CD4-positive, CD25-positive, alpha-beta regulatory T cell (primary cell): ENCODE results near the gene TPR. TPM values are rescaled to one million over a fixed set of nuclear protein-coding genes. Genes with fewer than 3 reads are reported as not detected.

Experiments
- ATAC-seq, 2 donors: fragments of 150-1000 bp; cut with Tn5 transposase; one replicate each; pipeline ENCODE4 v1.10.0; 2021; ENCODE audit warnings: low read depth in 2 of 2, moderate number of reproducible peaks in 2 of 2, moderate library complexity in 1 of 2
- DNase-seq, 3 donors: peaks; one replicate each; pipeline versions ENCODE4 v3.0.0 to v3.0.0-alpha.2; 2012 to 2022; ENCODE audit warnings: mixed read lengths in 1 of 3
- H3K27ac ChIP-seq: one replicate; pipeline ENCODE4 v1.7.0; 2013; ENCODE audit warnings: mild to moderate bottlenecking, low read length; ENCODE audit not compliant: insufficient read depth, poor library complexity, severe bottlenecking
- H3K27me3 ChIP-seq: one replicate; pipeline ENCODE4 v1.7.0; 2013; ENCODE audit warnings: low read length; ENCODE audit not compliant: control insufficient read depth, insufficient read depth
- H3K36me3 ChIP-seq: one replicate; pipeline ENCODE4 v1.7.0; 2013; ENCODE audit warnings: mild to moderate bottlenecking, low read length, moderate library complexity; ENCODE audit not compliant: control insufficient read depth, insufficient read depth
- H3K4me1 ChIP-seq: 2 replicates; pipeline ENCODE4 v1.7.0; 2013; ENCODE audit warnings: mild to moderate bottlenecking, low read length; ENCODE audit not compliant: insufficient read depth, control insufficient read depth, poor library complexity, severe bottlenecking
- H3K4me3 ChIP-seq: one replicate; pipeline ENCODE4 v1.7.0; 2013; ENCODE audit warnings: low read depth, mild to moderate bottlenecking, low read length, moderate library complexity
- H3K9me3 ChIP-seq, 2 experiments: 1 replicate in 1 of 2; 2 replicates in 1 of 2; pipeline ENCODE4 v1.7.0; 2013; ENCODE audit warnings: low read length in 2 of 2, mild to moderate bottlenecking in 1 of 2, moderate library complexity in 1 of 2; ENCODE audit not compliant: control insufficient read depth in 2 of 2
- H3K27ac Mint-ChIP-seq, 3 donors: one replicate each; pipeline ENCODE4 v1.8.0; 2020 to 2022; ENCODE audit warnings: mild to moderate bottlenecking in 3 of 3, mixed read lengths in 3 of 3, moderate library complexity in 2 of 3
- H3K27me3 Mint-ChIP-seq: one replicate; pipeline ENCODE4 v1.8.0; 2022; ENCODE audit warnings: mild to moderate bottlenecking, mixed read lengths
- H3K36me3 Mint-ChIP-seq: one replicate; pipeline ENCODE4 v1.8.0; 2020; ENCODE audit warnings: mixed read lengths
- H3K4me1 Mint-ChIP-seq, 4 donors: one replicate each; pipeline ENCODE4 v1.8.0; 2020 to 2022; ENCODE audit warnings: mixed read lengths in 4 of 4, mild to moderate bottlenecking in 1 of 4
- H3K4me3 Mint-ChIP-seq, 4 donors: one replicate each; pipeline ENCODE4 v1.8.0; 2020 to 2022; ENCODE audit warnings: mild to moderate bottlenecking in 4 of 4, mixed read lengths in 4 of 4, moderate library complexity in 3 of 4
- H3K9me3 Mint-ChIP-seq, 7 donors: one replicate each; pipeline ENCODE4 v1.8.0; 2020 to 2022; ENCODE audit warnings: mixed read lengths in 7 of 7, mild to moderate bottlenecking in 3 of 7, moderate library complexity in 2 of 7
- polyA plus RNA-seq, 4 donors: library from polyadenylated mRNA; unstranded; fragments of 300-500 nt; fragmentation: Illumina TruSeq; gene quantifications; one replicate each; pipeline ENCODE4 v1.2.3, GENCODE V29; 2021
- total RNA-seq: library from RNA; stranded (reverse); gene quantifications from one replicate; pipeline ENCODE4 v1.2.3, GENCODE V29; 2022

The TPR gene
- total and polyA plus RNA-seq, 5 donors from 2014 or later, result 94.4 to 208 (median 118) TPM

DNA sequence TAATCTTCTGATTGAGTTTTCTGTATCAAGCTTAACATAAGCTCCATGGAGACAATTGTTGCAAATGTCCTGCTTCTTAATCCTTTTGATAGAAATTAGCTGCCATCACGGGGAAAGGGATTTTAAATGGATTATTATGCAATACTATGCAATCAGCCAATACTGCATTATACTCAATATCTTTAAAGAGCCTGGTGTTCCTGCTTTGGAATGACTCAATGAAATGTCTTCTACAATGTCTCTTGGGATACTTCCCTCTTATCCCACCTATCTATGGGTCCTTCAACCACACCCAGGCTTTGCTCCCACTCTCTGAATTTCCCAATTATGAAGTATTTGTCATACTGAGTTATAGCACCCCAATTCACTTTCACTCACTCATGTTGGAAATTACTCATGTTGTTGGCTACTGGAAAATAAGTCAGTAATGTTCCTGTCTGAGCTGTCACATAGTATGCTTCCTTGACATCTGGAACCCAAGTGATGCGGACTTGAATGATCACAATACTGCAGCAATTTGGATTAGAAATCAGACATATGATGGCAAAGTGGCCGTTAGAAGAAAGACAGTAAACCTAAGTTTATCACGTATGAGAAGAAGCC lies 85.0 kb downstream of the TPR start:
- no peak for DNase-seq
- H3K4me1 Mint-ChIP-seq, result peaks cover 20 to 79% (median 35%) of the 10 kb centered on the region in 4 donors
- H3K4me3 Mint-ChIP-seq, result peak overlapping the region in 3 of 4 donors; percentile 32 to 69 (median 47)
- no peaks in the 10 kb centered on the region for H3K27me3 Mint-ChIP-seq
- ATAC-seq, result no peak
- Histone ChIP-seq H3K9me3 (no peaks in the 10 kb centered on the region), H3K27me3 (no peaks in the 10 kb centered on the region), H3K4me3 (peak overlapping the region; percentile 42), H3K36me3 (no peaks in the 10 kb centered on the region), H3K27ac (peak overlapping the region; percentile 69), H3K4me1 (peaks cover 24% of the 10 kb centered on the region)
- peak overlapping the region; percentile 80 to 99 (median 91) for H3K27ac Mint-ChIP-seq
- H3K9me3 Mint-ChIP-seq, result peaks cover 0 to 4% (median 1%) of the 10 kb centered on the region in 7 donors
- H3K36me3 Mint-ChIP-seq, result no peaks in the 10 kb centered on the region

DNA sequence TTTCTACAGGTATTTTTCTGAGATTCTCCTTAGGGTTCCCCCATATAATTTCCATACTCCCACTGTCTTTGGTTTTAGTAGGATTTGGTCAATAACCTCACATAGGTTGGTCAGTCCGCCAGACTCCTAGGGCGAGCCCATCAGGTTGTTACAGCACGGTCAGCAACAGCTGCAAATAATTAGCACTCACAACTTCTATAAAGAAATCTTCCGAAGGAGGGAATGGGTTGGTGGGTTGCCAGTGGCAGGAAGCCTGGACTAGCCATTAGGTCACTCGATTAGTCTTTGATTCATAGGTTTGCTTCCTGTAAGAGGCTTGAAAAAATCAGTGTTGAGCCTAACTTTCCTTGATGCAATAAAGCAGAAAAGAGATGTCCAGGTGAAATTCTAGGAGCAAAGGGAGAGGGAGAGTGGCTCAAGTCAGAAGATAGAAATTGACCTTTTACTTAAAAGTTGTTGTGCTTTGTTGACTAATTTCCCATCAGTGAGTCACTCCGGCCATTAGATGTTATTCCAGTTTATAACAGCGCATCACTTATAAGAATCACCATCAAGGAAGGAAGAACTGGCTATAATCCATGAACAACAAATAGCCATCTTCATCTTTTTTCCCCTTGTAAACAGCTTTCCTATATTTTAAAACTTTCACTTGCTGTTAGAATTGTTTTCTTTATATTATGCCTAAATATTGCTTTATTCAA lies 88.3 kb downstream of the TPR start:
- Histone ChIP-seq H3K27me3 (no peaks in the 10 kb centered on the region), H3K36me3 (no peaks in the 10 kb centered on the region), H3K9me3 (no peaks in the 10 kb centered on the region), H3K4me3 (no peak overlapping the region), H3K27ac (no peak overlapping the region), H3K4me1 (peaks cover 24% of the 10 kb centered on the region)
- no peak for ATAC-seq
- Mint-ChIP-seq H3K9me3 (peaks cover 0 to 4% (median 1%) of the 10 kb centered on the region in 7 donors), H3K36me3 (no peaks in the 10 kb centered on the region), H3K27me3 (no peaks in the 10 kb centered on the region), H3K4me3 (peak overlapping the region in 1 of 4 donors; percentile 75), H3K4me1 (peaks cover 20 to 68% (median 38%) of the 10 kb centered on the region in 4 donors), H3K27ac (peak overlapping the region; percentile 80 to 95 (median 91))
- DNase-seq, result no peak

DNA sequence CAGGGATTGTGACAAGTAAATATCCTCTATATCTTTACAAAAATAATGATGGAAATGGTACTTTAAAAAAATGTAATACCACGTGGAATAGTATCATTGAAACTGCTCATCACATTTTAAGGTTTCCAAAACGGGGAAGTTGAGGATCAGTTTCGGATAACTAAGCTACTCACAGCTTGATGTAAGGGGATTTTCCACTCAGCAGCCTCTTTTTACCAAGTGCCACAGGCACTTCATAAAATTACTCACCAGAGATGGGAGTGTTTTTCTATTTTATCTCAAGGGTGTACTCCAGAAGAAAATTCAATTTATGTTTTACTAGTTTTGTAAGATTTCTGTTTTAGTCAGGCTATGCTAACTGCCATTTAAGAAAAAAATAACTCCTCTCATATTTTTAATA lies 91.7 kb downstream of the TPR start:
- Mint-ChIP-seq H3K4me3 (peak overlapping the region in 1 of 4 donors; percentile 36), H3K9me3 (peaks cover 0 to 2% (median 0%) of the 10 kb centered on the region in 7 donors), H3K27me3 (no peaks in the 10 kb centered on the region), H3K36me3 (no peaks in the 10 kb centered on the region), H3K4me1 (peaks cover 5 to 34% (median 21%) of the 10 kb centered on the region in 4 donors), H3K27ac (peak overlapping the region in 2 of 3 donors; percentile 40 to 89)
- Histone ChIP-seq H3K4me1 (peaks cover 7% of the 10 kb centered on the region), H3K36me3 (no peaks in the 10 kb centered on the region), H3K27me3 (no peaks in the 10 kb centered on the region), H3K4me3 (peak overlapping the region; percentile 34), H3K27ac (no peak overlapping the region), H3K9me3 (no peaks in the 10 kb centered on the region)
- DNase-seq (no peak), ATAC-seq (peak in 1 of 2 donors; percentile 28)

DNA sequence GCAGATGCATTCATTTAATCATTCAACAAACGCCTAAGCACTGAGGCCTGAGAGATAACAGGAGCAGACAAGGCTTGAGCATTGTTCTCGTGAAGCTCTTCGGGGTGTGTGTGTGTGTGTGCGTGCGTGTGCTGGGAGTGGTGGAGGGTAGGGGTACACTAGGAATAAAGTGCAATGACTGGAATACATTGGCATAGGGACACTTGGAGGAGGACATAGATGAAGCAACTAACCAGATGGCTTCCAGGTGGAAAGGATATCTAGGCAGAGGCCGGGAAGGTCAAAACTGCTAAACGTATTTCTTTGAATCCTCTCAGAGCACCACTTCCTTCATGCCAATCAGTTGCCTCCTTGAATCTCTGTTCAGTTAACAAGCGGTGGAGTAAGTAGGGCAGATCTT lies 92.6 kb downstream of the TPR start:
- H3K4me1 ChIP-seq, result no peaks in the 10 kb centered on the region
- no peaks in the 10 kb centered on the region for H3K36me3 ChIP-seq
- DNase-seq, result peak in 1 of 3 donors; percentile 54
- no peak overlapping the region for H3K27ac ChIP-seq
- Mint-ChIP-seq H3K4me3 (peak overlapping the region; percentile 0 to 70 (median 25)), H3K27me3 (no peaks in the 10 kb centered on the region), H3K36me3 (no peaks in the 10 kb centered on the region), H3K4me1 (peaks cover 0 to 25% (median 11%) of the 10 kb centered on the region in 4 donors), H3K27ac (peak overlapping the region in 2 of 3 donors; percentile 59 to 89), H3K9me3 (peaks cover 0 to 2% (median 0%) of the 10 kb centered on the region in 7 donors)
- H3K27me3 ChIP-seq, result no peaks in the 10 kb centered on the region
- H3K4me3 ChIP-seq, result peak overlapping the region; percentile 15
- ATAC-seq, result no peak
- no peaks in the 10 kb centered on the region for H3K9me3 ChIP-seq

DNA sequence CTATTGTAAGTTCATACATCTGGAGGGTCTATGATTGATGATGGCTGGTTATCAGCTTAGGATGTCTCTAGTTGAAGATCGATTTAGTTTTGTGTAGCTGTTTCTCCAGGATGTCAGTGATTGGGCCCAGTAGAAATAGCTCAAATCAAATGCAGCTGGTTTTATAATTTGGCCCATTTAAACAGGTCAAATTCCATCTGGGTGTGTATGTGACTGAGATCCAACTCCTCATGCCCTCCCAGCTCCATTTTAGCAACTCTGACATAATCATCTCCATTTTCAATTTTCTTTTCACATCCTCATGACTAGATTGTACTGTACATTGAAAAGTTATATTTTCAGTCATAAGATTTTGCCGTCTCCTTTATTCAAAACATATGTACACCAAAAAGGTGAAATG lies 99.2 kb downstream of the TPR start:
- no peak overlapping the region for H3K4me3 ChIP-seq

DNA sequence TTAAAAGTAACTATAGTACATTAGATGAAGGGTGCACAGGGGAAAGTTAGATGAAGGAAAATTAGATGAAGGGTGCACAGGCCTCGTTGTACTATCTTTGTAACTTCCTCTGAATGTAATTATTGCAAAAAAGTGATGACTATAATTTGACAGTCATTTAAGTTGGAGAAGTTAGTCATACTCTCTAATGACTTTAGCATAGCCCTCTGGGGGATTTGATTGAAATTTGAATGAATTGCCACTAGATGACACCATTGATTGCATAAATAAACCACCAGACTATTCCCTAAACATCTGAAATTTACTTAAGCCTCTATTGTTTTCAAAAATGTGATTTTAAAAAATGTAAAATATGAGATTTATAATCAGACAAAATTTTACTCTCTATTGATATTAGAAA lies 102.6 kb downstream of the TPR start:
- Mint-ChIP-seq H3K4me1 (peaks cover 2 to 16% (median 6%) of the 10 kb centered on the region in 4 donors), H3K4me3 (no peak overlapping the region), H3K27me3 (peaks cover 14% of the 10 kb centered on the region), H3K27ac (no peak overlapping the region), H3K9me3 (peaks cover 0 to 3% (median 0%) of the 10 kb centered on the region in 7 donors), H3K36me3 (no peaks in the 10 kb centered on the region)
- ATAC-seq, result peak; percentile 70 to 81
- Histone ChIP-seq H3K9me3 (no peaks in the 10 kb centered on the region), H3K27me3 (no peaks in the 10 kb centered on the region), H3K4me3 (no peak overlapping the region), H3K27ac (no peak overlapping the region), H3K36me3 (no peaks in the 10 kb centered on the region), H3K4me1 (no peaks in the 10 kb centered on the region)
- DNase-seq, result peak in 2 of 3 donors; percentile 41 to 65

More for the DNA sequence above, 99.2 kb downstream of the TPR start:
- no peaks in the 10 kb centered on the region for H3K27me3 ChIP-seq
- H3K27ac Mint-ChIP-seq, result peak overlapping the region in 1 of 3 donors; percentile 20
- DNase-seq (no peak), ATAC-seq (no peak)
- H3K9me3 Mint-ChIP-seq, result no peaks in the 10 kb centered on the region
- no peaks in the 10 kb centered on the region for H3K9me3 ChIP-seq
- H3K4me1 Mint-ChIP-seq, result peaks cover 5 to 16% (median 6%) of the 10 kb centered on the region in 4 donors
- H3K36me3 ChIP-seq, result no peaks in the 10 kb centered on the region
- H3K27ac ChIP-seq, result no peak overlapping the region
- H3K36me3 Mint-ChIP-seq, result no peaks in the 10 kb centered on the region
- no peaks in the 10 kb centered on the region for H3K4me1 ChIP-seq
- peaks cover 4% of the 10 kb centered on the region for H3K27me3 Mint-ChIP-seq
- H3K4me3 Mint-ChIP-seq, result no peak overlapping the region

DNA sequence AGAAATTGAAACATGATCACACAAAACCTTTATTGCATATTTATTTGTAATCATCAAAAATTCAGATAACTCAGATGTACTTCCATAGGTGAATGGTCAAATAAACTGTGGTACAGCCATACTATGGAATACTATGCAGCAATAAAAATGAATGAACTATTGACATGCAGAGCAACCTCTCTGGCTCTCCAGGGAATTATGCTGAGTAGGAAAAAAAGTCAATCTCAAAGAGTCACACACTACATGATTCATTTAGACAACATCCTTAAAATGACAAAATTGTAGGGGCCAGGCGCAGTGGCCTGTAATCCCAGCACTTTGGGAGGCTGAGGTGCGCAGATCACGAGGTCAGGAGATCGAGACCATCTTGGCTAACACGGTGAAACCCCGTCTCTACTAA lies 104.0 kb downstream of the TPR start:
- Mint-ChIP-seq H3K36me3 (no peaks in the 10 kb centered on the region), H3K27me3 (peaks cover 11% of the 10 kb centered on the region), H3K9me3 (peaks cover 0 to 5% (median 0%) of the 10 kb centered on the region in 7 donors), H3K4me3 (no peak overlapping the region), H3K27ac (no peak overlapping the region), H3K4me1 (peaks cover 2 to 16% (median 6%) of the 10 kb centered on the region in 4 donors)
- ATAC-seq (no peak), DNase-seq (no peak)
- no peak overlapping the region for H3K4me3 ChIP-seq
- H3K36me3 ChIP-seq, result no peaks in the 10 kb centered on the region
- no peaks in the 10 kb centered on the region for H3K27me3 ChIP-seq
- H3K4me1 ChIP-seq, result no peaks in the 10 kb centered on the region
- no peaks in the 10 kb centered on the region for H3K9me3 ChIP-seq
- no peak overlapping the region for H3K27ac ChIP-seq
